Liver (tissue), 9 donors: Measurements from ENCODE around the gene BBS7. TPM values are rescaled to one million over a fixed set of nuclear protein-coding genes. Genes with fewer than 3 reads are reported as not detected.

Experiments used
- DNase-seq: peaks from one replicate; pipeline ENCODE4 v3.0.0-alpha.2; 2017; ENCODE audit warnings: low spot score
- H3K27ac ChIP-seq, 2 donors: one replicate each; pipeline ENCODE4 v1.7.0; 2013; ENCODE audit warnings: inconsistent platforms in 2 of 2, low read length in 2 of 2, control low read depth in 1 of 2, low read depth in 1 of 2, mild to moderate bottlenecking in 1 of 2
- H3K27me3 ChIP-seq, 4 donors: one replicate each; pipeline versions ENCODE4 v1.6.1 to v1.7.0; 2013; ENCODE audit warnings: low read length in 3 of 4, inconsistent platforms in 1 of 4, mild to moderate bottlenecking in 1 of 4, moderate library complexity in 1 of 4; ENCODE audit not compliant: control insufficient read depth in 4 of 4, insufficient read depth in 4 of 4
- H3K36me3 ChIP-seq, 4 donors: one replicate each; pipeline versions ENCODE4 v1.6.1 to v1.7.0; 2013; ENCODE audit warnings: low read length in 3 of 4, mild to moderate bottlenecking in 3 of 4, low read depth in 1 of 4, moderate library complexity in 1 of 4; ENCODE audit not compliant: control insufficient read depth in 4 of 4, insufficient read depth in 3 of 4
- H3K4me1 ChIP-seq, 4 donors: one replicate each; pipeline versions ENCODE4 v1.6.1 to v1.7.0; 2013; ENCODE audit warnings: low read length in 3 of 4, mild to moderate bottlenecking in 3 of 4, moderate library complexity in 1 of 4; ENCODE audit not compliant: control insufficient read depth in 4 of 4, insufficient read depth in 4 of 4
- H3K4me3 ChIP-seq, 3 donors: one replicate each; pipeline versions ENCODE4 v1.6.1 to v1.7.0; 2013; ENCODE audit warnings: low read length in 3 of 3, control low read depth in 1 of 3, low read depth in 1 of 3, mild to moderate bottlenecking in 1 of 3
- H3K9ac ChIP-seq, 2 donors: one replicate each; pipeline ENCODE4 v1.7.0; 2013; ENCODE audit warnings: low read length in 2 of 2, mild to moderate bottlenecking in 2 of 2, moderate library complexity in 2 of 2, control low read depth in 1 of 2, low read depth in 1 of 2
- H3K9me3 ChIP-seq, 4 donors: one replicate each; pipeline versions ENCODE4 v1.6.1 to v1.7.0; 2013; ENCODE audit warnings: low read length in 3 of 4; ENCODE audit not compliant: control insufficient read depth in 4 of 4
- EGR1 ChIP-seq, 2 donors: IDR thresholded peaks; 2 replicates each; pipeline ENCODE4 v1.6.1; 2016 to 2018; ENCODE audit warnings: antibody characterized with exemption in 2 of 2, low read depth in 2 of 2
- FOXA1 ChIP-seq: IDR thresholded peaks from 2 replicates; pipeline ENCODE4 v1.6.1; 2016; ENCODE audit warnings: antibody characterized with exemption
- FOXA2 ChIP-seq: IDR thresholded peaks from 2 replicates; pipeline ENCODE4 v1.6.1; 2016; ENCODE audit warnings: antibody characterized with exemption
- GABPA ChIP-seq, 2 donors: IDR thresholded peaks in 1 of 2; conservative IDR thresholded peaks in 1 of 2; 2 replicates each; pipeline ENCODE4 v1.6.1; 2016; ENCODE audit warnings: antibody characterized with exemption in 2 of 2, mild to moderate bottlenecking in 1 of 2, moderate library complexity in 1 of 2
- HNF4A ChIP-seq, 2 donors: conservative IDR thresholded peaks; 2 replicates each; pipeline ENCODE4 v1.6.1; 2016; ENCODE audit warnings: antibody characterized with exemption in 2 of 2, mild to moderate bottlenecking in 2 of 2
- HNF4G ChIP-seq: IDR thresholded peaks from 2 replicates; pipeline ENCODE4 v1.6.1; 2016; ENCODE audit warnings: antibody characterized with exemption
- NR2F2 ChIP-seq: IDR thresholded peaks from 2 replicates; pipeline ENCODE4 v1.6.1; 2016; ENCODE audit warnings: antibody characterized with exemption
- RAD21 ChIP-seq, 2 donors: IDR thresholded peaks; 2 replicates each; pipeline ENCODE4 v1.6.1; 2016; ENCODE audit warnings: antibody characterized with exemption in 2 of 2, mild to moderate bottlenecking in 2 of 2
- REST ChIP-seq: IDR thresholded peaks from 2 replicates; pipeline ENCODE4 v1.6.1; 2016; ENCODE audit warnings: antibody characterized with exemption, mild to moderate bottlenecking
- RXRA ChIP-seq, 2 donors: IDR thresholded peaks; 2 replicates each; pipeline ENCODE4 v1.6.1; 2017 to 2018; ENCODE audit warnings: antibody characterized with exemption in 2 of 2, mild to moderate bottlenecking in 1 of 2
- SP1 ChIP-seq: IDR thresholded peaks from 2 replicates; pipeline ENCODE4 v1.6.1; 2018; ENCODE audit warnings: antibody characterized with exemption, mild to moderate bottlenecking
- TAF1 ChIP-seq: conservative IDR thresholded peaks from 2 replicates; pipeline ENCODE4 v1.6.1; 2016; ENCODE audit warnings: antibody characterized with exemption, mild to moderate bottlenecking
- YY1 ChIP-seq: IDR thresholded peaks from 2 replicates; pipeline ENCODE4 v1.6.1; 2016; ENCODE audit warnings: antibody characterized with exemption, mild to moderate bottlenecking
- ZBTB33 ChIP-seq: IDR thresholded peaks from 2 replicates; pipeline ENCODE4 v1.6.1; 2016; ENCODE audit warnings: antibody characterized with exemption
- WGBS: extraction: QIAGEN DNeasy Blood & Tissue Kit; methylation state at CpG from one replicate; pipeline ENCODE4 v1.1.7; 2013; 5-methylcytosine and 5-hydroxymethylcytosine counted together
- polyA plus RNA-seq, 2 donors: library from polyadenylated mRNA; stranded (reverse) in 1 of 2; unstranded in 1 of 2; fragments of 200-250 nt in 1 of 2; fragments of >200 nt in 1 of 2; fragmentation: Nextera tagmentation in 1 of 2; extraction: Ambion mirVana in 1 of 2; gene quantifications; one replicate each; pipeline versions ENCODE4 v1.2.1 to v1.2.3, GENCODE V29; 2013 to 2015
- total RNA-seq, 2 donors: library from RNA; depleted of rRNA; stranded (reverse); fragments of >200 nt; gene quantifications; one replicate each; pipeline ENCODE4 v1.2.3, GENCODE V29; 2014
- TF ChIP-seq, protein P1 (sequence below): fragments of 150-350 bp; IDR thresholded peaks from 2 replicates; pipeline ENCODE4 v1.5.1; 2017; ENCODE audit warnings: improper control_type of control experiment, low read depth, low read length; ENCODE audit not compliant: missing input control
- donor health status: healthy.
- donor health status: healthy.
- donor health status: healthy.
- donor health status: healthy.
- donor health status: healthy.

The BBS7 gene
- total and polyA plus RNA-seq, 4 donors, result 1.8 to 8.4 (median 3.1) TPM

DNA sequence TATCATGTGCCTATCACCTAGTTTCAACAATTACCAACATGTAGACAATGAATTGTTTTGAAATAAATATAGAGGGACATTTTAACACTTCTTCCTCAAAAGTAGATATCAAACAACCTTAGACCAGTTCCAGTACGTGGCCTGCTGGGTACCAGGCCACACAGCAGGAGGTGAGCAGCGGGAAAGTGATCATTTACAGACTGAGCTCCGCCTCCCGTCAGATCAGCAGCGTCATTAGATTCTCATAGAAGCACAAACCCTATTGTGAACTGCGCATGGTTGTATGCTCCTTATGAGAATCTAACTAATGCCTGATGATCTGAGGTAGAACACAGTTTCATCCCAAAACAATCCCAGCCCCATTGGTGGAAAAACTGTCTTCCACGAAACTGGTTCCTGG, 6.5 kb downstream of the BBS7 start:
- 92% methylated on average over 7 of the region's 7 CpGs for WGBS
- Histone ChIP-seq H3K4me3 (no peak overlapping the region), H3K9ac (no peak overlapping the region), H3K9me3 (no peaks in the 10 kb centered on the region), H3K36me3 (peaks cover 0 to 5% (median 3%) of the 10 kb centered on the region in 4 donors), H3K27ac (no peak overlapping the region), H3K4me1 (peaks cover 0 to 1% (median 0%) of the 10 kb centered on the region in 4 donors), H3K27me3 (no peaks in the 10 kb centered on the region)
- TF ChIP-seq FOXA1, result no peak
- TF ChIP-seq EGR1 (IDR thresholded peaks at IDR 0.05; ENCODE audit: low read depth in 2 of 2), result no peak
- no peak for TF ChIP-seq RXRA (IDR thresholded peaks at IDR 0.05)
- TF ChIP-seq REST, result no peak
- TF ChIP-seq HNF4A (conservative IDR thresholded peaks at IDR 0.05), result no peak
- TF ChIP-seq YY1, result no peak
- TF ChIP-seq, protein P1, sequence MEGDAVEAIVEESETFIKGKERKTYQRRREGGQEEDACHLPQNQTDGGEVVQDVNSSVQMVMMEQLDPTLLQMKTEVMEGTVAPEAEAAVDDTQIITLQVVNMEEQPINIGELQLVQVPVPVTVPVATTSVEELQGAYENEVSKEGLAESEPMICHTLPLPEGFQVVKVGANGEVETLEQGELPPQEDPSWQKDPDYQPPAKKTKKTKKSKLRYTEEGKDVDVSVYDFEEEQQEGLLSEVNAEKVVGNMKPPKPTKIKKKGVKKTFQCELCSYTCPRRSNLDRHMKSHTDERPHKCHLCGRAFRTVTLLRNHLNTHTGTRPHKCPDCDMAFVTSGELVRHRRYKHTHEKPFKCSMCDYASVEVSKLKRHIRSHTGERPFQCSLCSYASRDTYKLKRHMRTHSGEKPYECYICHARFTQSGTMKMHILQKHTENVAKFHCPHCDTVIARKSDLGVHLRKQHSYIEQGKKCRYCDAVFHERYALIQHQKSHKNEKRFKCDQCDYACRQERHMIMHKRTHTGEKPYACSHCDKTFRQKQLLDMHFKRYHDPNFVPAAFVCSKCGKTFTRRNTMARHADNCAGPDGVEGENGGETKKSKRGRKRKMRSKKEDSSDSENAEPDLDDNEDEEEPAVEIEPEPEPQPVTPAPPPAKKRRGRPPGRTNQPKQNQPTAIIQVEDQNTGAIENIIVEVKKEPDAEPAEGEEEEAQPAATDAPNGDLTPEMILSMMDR, result no peak
- no peak for TF ChIP-seq RAD21 (IDR thresholded peaks at IDR 0.05)
- no peak for TF ChIP-seq ZBTB33
- DNase-seq, result no peak

DNA sequence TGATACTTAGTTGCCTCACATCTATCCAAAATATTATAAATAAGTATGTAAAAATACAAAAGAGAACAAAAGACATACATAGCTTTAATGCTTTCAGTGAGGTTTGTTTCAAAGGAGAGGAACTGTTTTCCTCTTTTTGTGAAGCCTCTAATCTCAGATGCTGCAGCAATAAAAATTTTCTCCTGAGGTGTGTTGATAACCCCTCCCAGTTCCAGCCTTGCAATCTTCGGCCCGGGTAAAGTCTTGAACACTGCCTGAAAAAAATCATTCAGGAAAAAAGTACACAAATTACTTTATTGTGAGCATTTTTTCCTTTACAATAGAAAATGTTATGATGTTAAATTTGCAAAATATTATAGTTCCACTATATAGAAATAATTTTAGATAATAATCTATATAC, 8.8 kb downstream of the BBS7 start:
- Histone ChIP-seq H3K4me1 (no peaks in the 10 kb centered on the region), H3K9me3 (no peaks in the 10 kb centered on the region), H3K9ac (no peak overlapping the region), H3K27me3 (no peaks in the 10 kb centered on the region), H3K27ac (no peak overlapping the region), H3K36me3 (peaks cover 0 to 3% (median 2%) of the 10 kb centered on the region in 4 donors), H3K4me3 (no peak overlapping the region)
- 92% methylated on average over 2 of the region's 2 CpGs for WGBS
- no peak for DNase-seq
- no peak for TF ChIP-seq TAF1
- no peak for TF ChIP-seq NR2F2
- no peak for TF ChIP-seq FOXA2
- no peak for TF ChIP-seq HNF4G
- TF ChIP-seq, protein P1, result no peak
- TF ChIP-seq RXRA (IDR thresholded peaks at IDR 0.05), result no peak
- TF ChIP-seq ZBTB33, result no peak
- TF ChIP-seq YY1, result no peak
- TF ChIP-seq EGR1 (IDR thresholded peaks at IDR 0.05; ENCODE audit: low read depth in 2 of 2), result no peak
- TF ChIP-seq SP1, result no peak
- no peak for TF ChIP-seq GABPA (IDR thresholded peaks at IDR 0.05 in 1 of 2, conservative IDR thresholded peaks at IDR 0.05 in 1 of 2)
- no peak for TF ChIP-seq RAD21 (IDR thresholded peaks at IDR 0.05)
- TF ChIP-seq FOXA1, result no peak
- TF ChIP-seq REST, result no peak
